HCT116 (cell line): Measurements from ENCODE around the gene CBX5. TPM values are rescaled to one million over a fixed set of nuclear protein-coding genes. Genes with fewer than 3 reads are reported as not detected.

ENCODE experiments used
- ATAC-seq: fragments of 200-7000 bp; cut with Tn5 transposase; 2 replicates; pipeline ENCODE4 v1.9.1; 2020; ENCODE audit warnings: mild to moderate bottlenecking, moderate library complexity
- BruUV-seq: library from RNA; stranded (reverse); fragments of 400-500 nt; replicated peaks from 2 replicates; lab custom pipeline; 2021; lab: Mats Ljungman, UMichigan
- CTCF ChIA-PET: fragments of 300-600 bp; sonication (Branson Sonifier 250); formaldehyde crosslinking; loops from one replicate; lab custom pipeline; 2021; ENCODE audit warnings: antibody characterized with exemption; lab: Charles Lee
- POLR2A ChIA-PET: fragments of 300-600, 350-600 bp; sonication (Branson Sonifier 250); formaldehyde crosslinking; loops from one replicate; lab custom pipeline; 2021; ENCODE audit warnings: antibody characterized with exemption; lab: Charles Lee
- RAD21 ChIA-PET, 2 experiments: fragments of 300-600 bp; sonication (Branson Sonifier 250); formaldehyde crosslinking; loops; one replicate each; lab custom pipeline; 2023; ENCODE audit warnings: low total read pairs in 2 of 2; ENCODE audit not compliant: uncharacterized antibody in 2 of 2, unreplicated experiment in 2 of 2, low non-redundant PET in 1 of 2; lab: Charles Lee
- DNase-seq: peaks from one replicate; pipeline ENCODE4 v3.0.0-alpha.2; 2010; ENCODE audit warnings: low read depth, low spot score
- H2AFZ ChIP-seq: fragments of 200-600 bp; shearing (Covaris generic), sonication (generic); 2 replicates; pipeline ENCODE4 v1.6.1; 2017; ENCODE audit warnings: low read depth, mixed run types, mixed read lengths, antibody characterized with exemption, low read length; ENCODE audit not compliant: poor library complexity, severe bottlenecking
- H3K27ac ChIP-seq: 2 replicates; pipeline ENCODE4 v1.5.1; 2012; ENCODE audit warnings: low read depth, low read length
- H3K27me3 ChIP-seq: fragments of 200-600 bp; sonication (generic); 2 replicates; pipeline ENCODE4 v1.6.1; 2016; ENCODE audit warnings: mixed run types, low read length, mixed read lengths; ENCODE audit not compliant: insufficient read depth
- H3K36me3 ChIP-seq, 2 experiments: fragments of 200-500 bp in 1 of 2; fragments of 200-600 bp in 1 of 2; sonication (Bioruptor generic) in 1 of 2; sonication (generic) in 1 of 2; 2 replicates each; pipeline versions ENCODE4 v1.5.1 to v1.6.1; 2014 to 2016; ENCODE audit warnings: low read length in 2 of 2, inconsistent platforms in 1 of 2, mixed read lengths in 1 of 2, mixed run types in 1 of 2; ENCODE audit not compliant: insufficient read depth in 2 of 2, control insufficient read depth in 1 of 2
- H3K4me1 ChIP-seq, 2 experiments: fragments of 200-600 bp in 1 of 2; sonication (generic) in 1 of 2; 2 replicates each; pipeline versions ENCODE4 v1.5.1 to v1.6.1; 2012 to 2017; ENCODE audit warnings: low read length in 2 of 2, inconsistent platforms in 1 of 2, mild to moderate bottlenecking in 1 of 2, mixed read lengths in 1 of 2, mixed run types in 1 of 2, moderate library complexity in 1 of 2; ENCODE audit not compliant: insufficient read depth in 2 of 2, control insufficient read depth in 1 of 2
- H3K4me2 ChIP-seq: fragments of 200-600 bp; sonication (generic); 2 replicates; pipeline ENCODE4 v1.6.1; 2017; ENCODE audit warnings: mixed run types, low read length, mixed read lengths
- H3K4me3 ChIP-seq, 2 experiments: fragments of 200-600 bp in 1 of 2; sonication (generic) in 1 of 2; replicated peaks in 1 of 2; 2 replicates each; pipeline ENCODE4 v1.5.1; 2011 to 2016; ENCODE audit warnings: low read length in 2 of 2, control low read depth in 1 of 2, low read depth in 1 of 2, mild to moderate bottlenecking in 1 of 2, mixed read lengths in 1 of 2, mixed run types in 1 of 2
- H3K79me2 ChIP-seq: fragments of 200-600 bp; sonication (generic); 2 replicates; pipeline ENCODE4 v1.6.1; 2017; ENCODE audit warnings: mild to moderate bottlenecking, mixed run types, low read length, moderate library complexity, mixed read lengths; ENCODE audit not compliant: insufficient read depth
- H3K9ac ChIP-seq: fragments of 200-600 bp; sonication (generic); 2 replicates; pipeline ENCODE4 v1.6.1; 2016; ENCODE audit warnings: low read length, mixed read lengths
- H3K9me2 ChIP-seq: fragments of 200-600 bp; sonication (generic), shearing (Covaris generic); 2 replicates; pipeline ENCODE4 v1.6.1; 2017; ENCODE audit warnings: mixed run types, mild to moderate bottlenecking, moderate library complexity; ENCODE audit not compliant: insufficient read depth
- H3K9me3 ChIP-seq, 2 experiments: fragments of 200-500 bp in 1 of 2; fragments of 200-600 bp in 1 of 2; sonication (Bioruptor generic) in 1 of 2; sonication (generic) in 1 of 2; 2 replicates each; pipeline ENCODE4 v1.6.1; 2014 to 2017; ENCODE audit warnings: low read length in 2 of 2, mixed read lengths in 2 of 2, inconsistent platforms in 1 of 2, low read depth in 1 of 2, mild to moderate bottlenecking in 1 of 2, mixed run types in 1 of 2, moderate library complexity in 1 of 2; ENCODE audit not compliant: control insufficient read depth in 1 of 2, insufficient read depth in 1 of 2
- H4K20me1 ChIP-seq: fragments of 200-600 bp; sonication (generic), shearing (Covaris generic); 2 replicates; pipeline ENCODE4 v1.6.1; 2017; ENCODE audit warnings: mixed run types, mild to moderate bottlenecking, moderate library complexity; ENCODE audit not compliant: insufficient read depth
- CEBPB ChIP-seq: IDR thresholded peaks from 2 replicates; pipeline ENCODE4 v1.6.1; 2012; ENCODE audit warnings: low read depth
- EZH2phosphoT487 ChIP-seq: fragments of 200-600 bp; IDR thresholded peaks from 2 replicates; pipeline ENCODE4 v1.6.1; 2018; ENCODE audit warnings: antibody characterized with exemption, borderline replicate concordance
- FOSL1 ChIP-seq: IDR thresholded peaks from 2 replicates; pipeline ENCODE4 v1.6.1; 2012; ENCODE audit warnings: low read depth
- JUND ChIP-seq: IDR thresholded peaks from 2 replicates; pipeline ENCODE4 v1.6.1; 2012
- POLR2A ChIP-seq: IDR thresholded peaks from 2 replicates; pipeline ENCODE4 v1.7.0; 2011; ENCODE audit warnings: borderline replicate concordance; ENCODE audit not compliant: insufficient read depth, insufficient read length; ENCODE audit errors: extremely low read depth
- SIN3A ChIP-seq: IDR thresholded peaks from 2 replicates; pipeline ENCODE4 v1.6.1; 2012; ENCODE audit warnings: low read depth
- TCF7L2 ChIP-seq: IDR thresholded peaks from 2 replicates; pipeline ENCODE4 v1.7.0; 2011; ENCODE audit warnings: borderline replicate concordance, inconsistent platforms; ENCODE audit not compliant: insufficient read depth, insufficient read length; ENCODE audit errors: extremely low read depth
- ZNF274 ChIP-seq: fragments of 200-500 bp; sonication (Bioruptor generic); IDR thresholded peaks from 2 replicates; pipeline ENCODE4 v1.6.1; 2014; ENCODE audit warnings: mild to moderate bottlenecking, low read depth, low read length, inconsistent platforms
- intact Hi-C: fragments of 100-400 bp; cut with micrococcal nuclease; formaldehyde crosslinking; loops from 2 replicates; pipeline ENCODE4 v1.10.0; 2022
- total RNA-seq: library from RNA; stranded (reverse); gene quantifications from one replicate; pipeline ENCODE4 v1.2.1, GENCODE V29; 2021; ENCODE audit not compliant: unreplicated experiment
- TF ChIP-seq, protein P1 (sequence below): IDR thresholded peaks from 2 replicates; pipeline ENCODE4 v1.6.1; 2011; ENCODE audit warnings: mild to moderate bottlenecking, low read length, moderate library complexity; ENCODE audit not compliant: insufficient replicate concordance; ENCODE audit errors: extremely low read depth
- TF ChIP-seq, protein P2 (sequence below): IDR thresholded peaks from 2 replicates; pipeline ENCODE4 v1.6.1; 2012; ENCODE audit warnings: low read depth
- TF ChIP-seq, protein P3 (sequence below): IDR thresholded peaks from 2 replicates; pipeline ENCODE4 v1.6.1; 2012

The CBX5 gene
- total RNA-seq, 1 experiment from 2014 or later: 72.3 TPM

DNA sequence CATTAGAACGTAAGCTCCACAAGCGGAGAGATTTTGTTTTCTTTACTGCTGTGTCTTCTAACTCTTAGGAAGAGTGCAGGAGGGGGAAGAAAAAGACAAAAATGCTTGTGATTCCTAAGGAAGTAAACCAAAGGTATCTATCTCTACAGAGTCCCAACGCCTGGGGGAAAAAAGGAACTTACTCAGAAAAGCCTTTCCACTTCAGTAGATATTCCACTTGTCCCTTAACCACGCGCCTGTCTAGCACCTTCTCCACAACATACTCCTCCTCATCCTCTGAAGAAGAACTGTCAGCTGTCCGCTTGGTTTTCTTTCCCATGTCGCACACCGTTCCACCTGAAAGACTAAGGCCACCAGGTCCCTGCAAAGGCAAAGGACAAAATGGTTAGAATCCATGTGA, 22.6 kb downstream of the CBX5 start:
- ChIA-PET RAD21 (no interaction called here), POLR2A (no interaction called here), CTCF (no interaction called here)
- peaks cover 11 to 17% of the 10 kb centered on the region in 2 experiments; a peak in 2 of 4 replicates for H3K36me3 ChIP-seq
- H3K4me3 ChIP-seq: no peak overlapping the region
- intact Hi-C loops: no loop called here
- TF ChIP-seq, protein P1, sequence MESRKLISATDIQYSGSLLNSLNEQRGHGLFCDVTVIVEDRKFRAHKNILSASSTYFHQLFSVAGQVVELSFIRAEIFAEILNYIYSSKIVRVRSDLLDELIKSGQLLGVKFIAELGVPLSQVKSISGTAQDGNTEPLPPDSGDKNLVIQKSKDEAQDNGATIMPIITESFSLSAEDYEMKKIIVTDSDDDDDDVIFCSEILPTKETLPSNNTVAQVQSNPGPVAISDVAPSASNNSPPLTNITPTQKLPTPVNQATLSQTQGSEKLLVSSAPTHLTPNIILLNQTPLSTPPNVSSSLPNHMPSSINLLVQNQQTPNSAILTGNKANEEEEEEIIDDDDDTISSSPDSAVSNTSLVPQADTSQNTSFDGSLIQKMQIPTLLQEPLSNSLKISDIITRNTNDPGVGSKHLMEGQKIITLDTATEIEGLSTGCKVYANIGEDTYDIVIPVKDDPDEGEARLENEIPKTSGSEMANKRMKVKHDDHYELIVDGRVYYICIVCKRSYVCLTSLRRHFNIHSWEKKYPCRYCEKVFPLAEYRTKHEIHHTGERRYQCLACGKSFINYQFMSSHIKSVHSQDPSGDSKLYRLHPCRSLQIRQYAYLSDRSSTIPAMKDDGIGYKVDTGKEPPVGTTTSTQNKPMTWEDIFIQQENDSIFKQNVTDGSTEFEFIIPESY: no peak
- no peak for TF ChIP-seq SIN3A
- no peak for TF ChIP-seq FOSL1
- TF ChIP-seq JUND: no peak
- H3K27me3 ChIP-seq: no peaks in the 10 kb centered on the region
- H2AFZ ChIP-seq: no peak overlapping the region
- H3K9me2 ChIP-seq: no peaks in the 10 kb centered on the region
- H3K4me2 ChIP-seq: no peak overlapping the region
- no peak overlapping the region for H3K27ac ChIP-seq
- peaks cover 30% of the 10 kb centered on the region for H3K79me2 ChIP-seq
- H4K20me1 ChIP-seq: no peaks in the 10 kb centered on the region
- ATAC-seq: no peak
- H3K9me3 ChIP-seq: no peaks in the 10 kb centered on the region
- H3K4me1 ChIP-seq: peaks cover 49 to 57% of the 10 kb centered on the region in 2 experiments
- no peak for DNase-seq
- no TSS peak for BruUV-seq
- H3K9ac ChIP-seq: no peak overlapping the region

DNA sequence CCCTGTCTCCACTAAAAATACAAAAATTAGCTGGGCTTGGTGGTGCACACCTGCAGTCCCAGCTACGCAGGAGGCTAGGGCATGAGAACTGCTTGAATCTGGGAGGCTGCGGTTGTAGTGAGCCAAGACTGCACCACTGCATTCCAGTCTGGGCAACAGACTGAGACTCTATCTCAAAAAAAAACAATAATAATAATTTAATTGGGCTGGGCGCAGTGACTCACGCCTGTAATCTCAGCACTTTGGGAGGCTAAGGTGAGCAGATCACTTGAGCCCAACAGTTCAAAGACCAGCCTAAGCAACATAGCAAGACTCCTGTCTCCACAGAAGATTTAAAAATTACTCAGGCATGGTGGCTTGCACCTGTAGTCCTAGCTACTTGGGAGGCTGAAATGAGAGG, 26.7 kb downstream of the CBX5 start:
- Histone ChIP-seq H3K4me3 (no peak overlapping the region), H3K9me2 (no peaks in the 10 kb centered on the region), H3K27me3 (no peaks in the 10 kb centered on the region), H3K4me2 (peak overlapping the region; percentile 10; the same call in 1 of the 2 replicates), H3K9me3 (no peaks in the 10 kb centered on the region), H2AFZ (no peak overlapping the region), H3K4me1 (peaks cover 15 to 16% of the 10 kb centered on the region in 2 experiments), H3K79me2 (peaks cover 14% of the 10 kb centered on the region; the same call in 1 of the 2 replicates), H3K36me3 (peaks cover 17 to 20% of the 10 kb centered on the region in 2 experiments; a peak in 3 of 4 replicates), H3K9ac (no peak overlapping the region), H4K20me1 (no peaks in the 10 kb centered on the region), H3K27ac (0 out of 2 replicates have a peak overlapping the region, but pooled peaks have one; percentile 26)
- ChIA-PET CTCF (interaction anchor here (0.6 to 2.8 kb wide), 2 partner anchors 9 to 722 kb away, joined by 4 to 17 read pairs; no protein-coding TSS in a partner anchor), RAD21 (no interaction called here), POLR2A (interaction anchor here (2.3 kb wide), 1 partner anchor 27 kb away, joined by 9 read pairs; the partner anchor contains the start of genes CBX5 and HNRNPA1)
- ATAC-seq (peak; percentile 76), DNase-seq (no peak)
- intact Hi-C loops: loop anchor here (2.0 kb wide), 1 partner anchor 26 kb away; no protein-coding TSS in a partner anchor
- BruUV-seq: no TSS peak
- TF ChIP-seq, protein P2, sequence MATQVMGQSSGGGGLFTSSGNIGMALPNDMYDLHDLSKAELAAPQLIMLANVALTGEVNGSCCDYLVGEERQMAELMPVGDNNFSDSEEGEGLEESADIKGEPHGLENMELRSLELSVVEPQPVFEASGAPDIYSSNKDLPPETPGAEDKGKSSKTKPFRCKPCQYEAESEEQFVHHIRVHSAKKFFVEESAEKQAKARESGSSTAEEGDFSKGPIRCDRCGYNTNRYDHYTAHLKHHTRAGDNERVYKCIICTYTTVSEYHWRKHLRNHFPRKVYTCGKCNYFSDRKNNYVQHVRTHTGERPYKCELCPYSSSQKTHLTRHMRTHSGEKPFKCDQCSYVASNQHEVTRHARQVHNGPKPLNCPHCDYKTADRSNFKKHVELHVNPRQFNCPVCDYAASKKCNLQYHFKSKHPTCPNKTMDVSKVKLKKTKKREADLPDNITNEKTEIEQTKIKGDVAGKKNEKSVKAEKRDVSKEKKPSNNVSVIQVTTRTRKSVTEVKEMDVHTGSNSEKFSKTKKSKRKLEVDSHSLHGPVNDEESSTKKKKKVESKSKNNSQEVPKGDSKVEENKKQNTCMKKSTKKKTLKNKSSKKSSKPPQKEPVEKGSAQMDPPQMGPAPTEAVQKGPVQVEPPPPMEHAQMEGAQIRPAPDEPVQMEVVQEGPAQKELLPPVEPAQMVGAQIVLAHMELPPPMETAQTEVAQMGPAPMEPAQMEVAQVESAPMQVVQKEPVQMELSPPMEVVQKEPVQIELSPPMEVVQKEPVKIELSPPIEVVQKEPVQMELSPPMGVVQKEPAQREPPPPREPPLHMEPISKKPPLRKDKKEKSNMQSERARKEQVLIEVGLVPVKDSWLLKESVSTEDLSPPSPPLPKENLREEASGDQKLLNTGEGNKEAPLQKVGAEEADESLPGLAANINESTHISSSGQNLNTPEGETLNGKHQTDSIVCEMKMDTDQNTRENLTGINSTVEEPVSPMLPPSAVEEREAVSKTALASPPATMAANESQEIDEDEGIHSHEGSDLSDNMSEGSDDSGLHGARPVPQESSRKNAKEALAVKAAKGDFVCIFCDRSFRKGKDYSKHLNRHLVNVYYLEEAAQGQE: no peak
- TF ChIP-seq POLR2A: no peak
- TF ChIP-seq, protein P3, sequence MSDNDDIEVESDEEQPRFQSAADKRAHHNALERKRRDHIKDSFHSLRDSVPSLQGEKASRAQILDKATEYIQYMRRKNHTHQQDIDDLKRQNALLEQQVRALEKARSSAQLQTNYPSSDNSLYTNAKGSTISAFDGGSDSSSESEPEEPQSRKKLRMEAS: no peak
- TF ChIP-seq, protein P1: no peak
- no peak for TF ChIP-seq CEBPB
- no peak for TF ChIP-seq SIN3A
- TF ChIP-seq ZNF274: no peak
- TF ChIP-seq EZH2phosphoT487: no peak
- TF ChIP-seq TCF7L2: no peak
